GM21447 (cell line): Measurements from ENCODE around the gene PTGER3.
"Not testable (repeated sequence)": the region's sequence is repeated elsewhere in the genome, so short reads cannot be mapped to it uniquely, and the experiment has no call there.

ENCODE experiments used
- ATAC-seq: cut with Tn5 transposase; IDR thresholded peaks from one replicate; pipeline ENCODE4 v1.9.1; 2021; ENCODE audit not compliant: unreplicated experiment

PTGER3 gene

DNA sequence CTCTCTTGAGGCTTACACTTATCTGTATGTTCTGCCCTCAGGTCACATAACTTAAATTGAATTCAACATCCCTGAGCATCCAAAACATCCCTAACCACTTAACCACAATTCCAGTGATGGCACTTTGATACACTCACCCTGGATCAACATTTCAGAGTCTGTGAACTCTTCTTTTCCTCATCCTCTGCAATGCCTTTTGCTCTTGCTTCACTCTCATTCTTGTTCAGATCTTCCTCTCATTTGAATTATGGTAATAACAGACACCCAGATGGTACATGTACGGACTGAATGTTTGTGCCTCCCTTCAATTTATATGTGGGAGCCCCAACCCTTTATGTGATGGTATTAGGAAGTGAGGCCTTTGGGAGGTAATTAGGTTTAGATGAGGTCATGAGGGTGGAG is 33.4 kb downstream of the PTGER3 start:
- ATAC-seq = no peak

DNA sequence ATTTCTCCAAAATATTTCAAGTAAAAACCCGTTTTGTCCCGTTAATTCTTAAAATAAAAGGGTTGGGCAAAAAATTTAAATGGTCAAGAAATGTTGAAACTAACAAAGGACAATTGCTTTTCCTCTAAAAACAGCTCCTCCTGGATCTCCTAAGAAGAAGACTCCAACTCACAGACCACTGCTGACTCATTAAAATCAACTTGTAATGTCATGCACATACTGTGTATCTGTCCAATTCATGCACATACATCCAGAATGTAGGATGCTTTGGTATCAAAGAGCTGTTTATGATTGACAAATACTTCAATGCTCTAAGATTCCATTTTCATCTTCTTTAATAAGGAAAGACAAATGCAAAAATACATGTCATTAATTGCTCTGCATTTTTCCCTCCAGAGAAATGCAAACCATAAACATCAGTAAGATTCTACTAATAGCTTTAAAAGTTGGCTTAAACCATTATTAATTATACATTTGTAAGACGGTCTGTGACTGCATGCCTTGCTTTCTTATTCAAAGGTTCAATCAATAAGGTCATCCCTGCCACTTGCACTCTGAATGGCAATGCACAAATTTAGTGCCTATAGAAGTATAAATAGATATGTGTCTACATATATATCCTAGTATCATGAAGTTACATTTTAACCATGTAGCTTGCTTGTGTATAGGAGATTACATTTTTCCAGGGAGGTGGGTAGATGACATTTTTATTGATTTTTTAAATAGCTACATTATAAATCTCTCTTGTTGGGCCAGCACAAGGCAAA is 44.7 kb downstream of the PTGER3 start:
- no peak for ATAC-seq

GRCh38 chr1:71001624-71002023 is 46.0 kb downstream of the PTGER3 start:
- no peak for ATAC-seq

DNA sequence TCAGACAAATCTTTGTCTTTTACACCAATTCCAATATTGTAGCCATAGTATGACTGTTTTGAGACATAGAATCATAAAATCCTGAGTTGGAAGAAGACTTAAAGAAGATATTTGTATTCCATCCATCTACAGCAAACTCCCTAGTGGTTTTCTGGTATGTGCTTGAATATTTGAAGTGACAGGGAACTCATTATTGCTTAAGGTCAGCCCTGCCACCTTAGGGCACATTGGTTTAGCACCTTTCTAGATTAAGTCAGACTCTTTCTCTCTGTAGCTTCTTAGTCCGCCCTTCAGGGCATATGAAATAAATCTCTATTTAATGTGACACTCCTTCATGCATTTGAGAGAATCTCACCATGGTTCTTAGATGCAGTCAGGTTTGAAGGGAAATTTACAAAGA is 49.8 kb downstream of the PTGER3 start:
- no peak for ATAC-seq

DNA sequence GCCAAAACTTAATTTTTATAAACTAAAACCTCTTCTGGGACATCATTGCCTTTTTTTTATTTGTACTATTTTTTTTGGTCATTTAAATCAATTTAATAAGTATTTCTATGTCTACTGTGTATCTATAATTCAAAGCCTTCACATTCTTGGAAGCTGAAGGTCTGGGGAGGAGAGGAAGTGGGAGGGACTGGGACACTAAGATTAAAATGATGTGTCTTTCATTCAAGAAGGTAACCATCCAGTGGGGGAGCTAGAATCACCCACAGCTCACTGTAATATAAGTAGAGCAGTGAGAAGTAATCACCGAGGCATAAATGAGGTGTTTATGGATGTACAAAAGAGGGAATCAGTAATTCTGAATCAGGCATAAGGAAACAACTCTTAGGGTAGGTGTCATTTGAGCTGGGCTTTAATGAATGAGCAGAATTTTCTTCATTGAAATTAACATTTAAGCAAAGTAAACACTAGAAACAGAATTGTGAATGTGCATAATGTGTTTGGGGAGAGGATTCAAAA is 52.8 kb downstream of the PTGER3 start:
- ATAC-seq = no peak

DNA sequence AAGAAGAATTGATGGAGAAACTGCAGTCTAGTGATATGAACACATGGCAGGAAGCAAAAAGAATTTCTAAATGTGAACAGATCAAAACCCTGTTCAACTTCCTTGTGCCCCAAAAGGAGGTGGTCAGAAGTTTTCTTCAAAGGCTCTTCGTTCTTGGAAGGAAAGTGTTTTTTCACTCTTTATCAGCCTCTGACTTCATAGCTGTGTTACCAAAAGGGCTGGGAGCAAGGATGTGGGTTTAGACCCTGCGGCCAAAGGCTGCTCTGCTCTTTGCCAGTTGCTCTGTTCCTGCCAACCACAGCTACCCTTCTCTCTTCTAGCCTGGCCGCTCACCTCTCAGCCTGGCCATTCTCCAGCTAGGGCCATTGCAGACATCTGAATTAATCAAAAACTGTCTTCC is 53.8 kb downstream of the PTGER3 start:
- no peak for ATAC-seq

GRCh38 chr1:70992521-70992920 is 55.1 kb downstream of the PTGER3 start:
- no peak for ATAC-seq

GRCh38 chr1:70990469-70991253 is 57.0 kb downstream of the PTGER3 start:
- no peak for ATAC-seq

- ATAC-seq = no peak
These were observed 60.1 kb downstream of the PTGER3 start for GRCh38 chr1:70987497-70987896.

DNA sequence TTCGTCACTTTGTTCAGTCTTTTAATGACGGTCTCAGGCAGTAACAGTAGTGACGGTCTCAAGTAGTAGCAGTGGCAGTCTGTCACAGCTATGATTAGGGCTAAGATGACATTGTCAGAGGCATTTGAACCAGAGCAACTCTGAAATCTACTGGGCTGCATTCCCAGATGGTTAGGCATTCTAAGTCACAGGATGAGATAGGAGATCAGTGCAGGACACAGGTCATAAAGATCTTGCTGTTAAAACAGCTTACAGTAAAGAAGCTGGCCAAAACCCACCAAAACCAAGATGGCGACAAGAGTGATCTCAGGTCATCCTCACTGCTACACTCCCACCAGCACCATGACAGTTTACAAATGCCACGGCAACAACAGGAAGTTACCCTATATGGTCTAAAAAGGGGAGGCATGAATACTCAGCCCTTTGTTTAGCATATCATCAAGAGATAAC is 61.8 kb downstream of the PTGER3 start:
- ATAC-seq = not testable (repeated sequence)

GRCh38 chr1:70985278-70985677 is 62.3 kb downstream of the PTGER3 start:
- ATAC-seq = not testable (repeated sequence)

GRCh38 chr1:70980361-70980760 is 67.3 kb downstream of the PTGER3 start:
- no peak for ATAC-seq

- ATAC-seq = no peak
These were observed 67.7 kb downstream of the PTGER3 start for GRCh38 chr1:70979881-70980280.

GRCh38 chr1:70979313-70979712 is 68.3 kb downstream of the PTGER3 start:
- ATAC-seq = no peak

GRCh38 chr1:70978623-70979022 is 69.0 kb downstream of the PTGER3 start:
- no peak for ATAC-seq

DNA sequence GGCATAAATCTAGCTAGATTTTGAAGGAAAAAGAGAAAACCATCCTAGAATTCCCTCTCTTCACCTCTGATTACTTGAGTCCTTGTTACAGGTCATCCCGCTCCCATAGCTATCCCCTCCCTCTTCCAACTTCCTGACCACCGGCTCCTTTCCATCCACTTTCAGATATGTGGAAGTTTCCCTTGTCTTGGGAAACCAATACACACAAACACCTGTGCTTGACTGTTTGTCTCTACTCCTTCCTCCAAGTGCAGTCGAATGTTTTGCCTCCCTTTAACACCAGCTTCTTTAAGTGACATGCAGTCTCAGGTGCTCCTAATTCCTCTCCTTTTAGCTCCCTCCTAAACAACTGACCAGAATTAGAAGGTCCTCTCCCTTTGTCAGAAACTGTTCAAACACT is 70.0 kb downstream of the PTGER3 start:
- ATAC-seq = no peak

GRCh38 chr1:70977041-70977440 is 70.6 kb downstream of the PTGER3 start:
- no peak for ATAC-seq

- no peak for ATAC-seq
These were observed 73.9 kb downstream of the PTGER3 start for GRCh38 chr1:70973754-70974153.

DNA sequence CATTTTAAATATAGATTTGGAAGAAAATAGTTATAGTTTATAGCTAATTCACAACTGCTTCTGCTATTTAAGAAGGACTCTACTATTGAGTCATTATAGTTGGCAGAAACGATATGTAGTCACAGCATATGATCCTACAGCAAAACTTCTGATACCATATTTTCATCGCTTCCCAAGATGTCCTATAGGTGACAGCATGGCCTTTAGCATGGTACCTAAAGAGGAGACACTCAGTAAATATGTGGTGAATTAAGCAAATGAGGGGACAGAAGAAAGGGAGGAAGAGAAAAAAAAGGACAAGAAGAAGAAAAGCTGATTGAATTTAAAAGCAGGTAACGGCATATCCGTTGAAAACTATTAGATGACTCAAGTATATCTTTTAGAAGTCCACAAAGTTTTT is 77.2 kb downstream of the PTGER3 start:
- no peak for ATAC-seq

DNA sequence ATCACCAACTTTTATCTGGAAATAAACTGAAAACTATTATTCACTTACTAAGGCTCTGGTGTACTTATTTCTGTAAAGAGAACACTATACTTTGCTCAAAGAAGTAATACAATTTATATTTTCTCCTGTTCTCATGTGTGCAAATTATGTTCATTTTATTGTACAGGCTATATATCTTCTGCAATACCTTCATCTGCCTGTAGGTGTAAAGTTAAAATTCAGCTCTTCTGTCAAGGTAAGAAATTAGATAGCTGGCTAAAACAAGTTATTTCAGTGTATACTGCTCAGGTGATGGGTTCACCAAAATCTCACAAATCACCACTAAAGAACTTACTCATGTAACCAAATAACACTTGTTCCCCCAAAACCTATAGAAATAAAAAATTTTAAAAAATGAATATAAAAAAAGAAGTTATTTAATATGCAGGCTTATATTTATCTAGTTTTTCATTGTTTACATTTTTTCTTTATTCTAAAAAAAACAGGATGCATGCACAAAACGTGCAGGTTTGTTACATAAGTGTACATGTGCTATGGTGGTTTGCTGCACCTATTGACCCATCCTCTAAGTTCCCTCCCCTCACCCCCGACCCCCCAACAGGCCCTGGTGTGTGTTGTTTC is 81.5 kb downstream of the PTGER3 start:
- ATAC-seq = peak; percentile 66

DNA sequence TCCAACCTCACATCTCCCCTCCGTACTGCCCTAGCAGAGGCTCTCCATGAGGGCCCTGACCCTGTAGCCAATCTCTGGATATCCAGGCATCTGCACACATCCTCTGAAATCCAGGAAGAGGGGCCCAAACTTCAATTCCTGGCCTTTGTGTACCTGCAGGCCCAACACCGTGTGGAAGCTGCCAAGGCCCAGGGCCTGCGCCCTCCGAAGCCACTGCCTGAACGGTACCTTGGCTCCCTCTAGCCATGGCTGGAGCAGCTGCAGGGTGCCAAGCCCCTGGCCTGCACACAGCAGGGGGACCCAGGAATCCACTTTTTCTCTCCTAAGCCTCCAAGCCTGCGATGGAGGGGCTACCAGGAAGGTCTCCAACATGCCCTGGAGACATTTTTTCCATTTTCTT is 84.2 kb downstream of the PTGER3 start:
- no peak for ATAC-seq
